A549 (cell line): ENCODE measurements around the gene TMEM121B. TPM values are rescaled to one million over a fixed set of nuclear protein-coding genes. Genes with fewer than 3 reads are reported as not detected.

Experiments
- ATAC-seq, 2 experiments: fragments of 200-7000 bp in 1 of 2; fragments of >200 bp in 1 of 2; cut with Nextera tagmentation in 1 of 2; cut with Tn5 transposase in 1 of 2; 3 replicates each; pipeline versions ENCODE4 v1.8.0 to v1.9.1; 2018 to 2020; ENCODE audit warnings: mild to moderate bottlenecking in 1 of 2, moderate library complexity in 1 of 2
- CTCF ChIA-PET: fragments of 300-600 bp; sonication (Branson Sonifier 250); formaldehyde crosslinking; extraction: SDS; loops from one replicate; lab custom pipeline; 2021; ENCODE audit warnings: antibody characterized with exemption, inconsistent platforms; lab: Yijun Ruan, JAX
- POLR2A ChIA-PET: fragments of 350-600 bp; formaldehyde crosslinking; extraction: SDS; loops from one replicate; lab custom pipeline; 2021; ENCODE audit warnings: antibody characterized with exemption, inconsistent platforms; lab: Yijun Ruan, JAX
- DNase-seq, 2 experiments: peaks; one replicate each; pipeline versions ENCODE4 v3.0.0 to v3.0.0-alpha.2; 2011 to 2016; ENCODE audit warnings: low read depth in 1 of 2, low spot score in 1 of 2
- FAIRE-seq: peaks from 2 replicates; lab custom pipeline; 2011; peaks lifted over from hg19 to GRCh38; lab: Jason Lieb, UNC
- H3K27ac ChIP-seq, 2 experiments: fragments of >200 bp; sonication (Bioruptor Twin); formaldehyde crosslinking; 3 replicates each; pipeline ENCODE4 v1.5.1; 2016 to 2017
- H3K4me1 ChIP-seq: fragments of >200 bp; sonication (Bioruptor Twin); formaldehyde crosslinking; 3 replicates; pipeline ENCODE4 v1.6.1; 2016
- H3K4me2 ChIP-seq: fragments of >200 bp; sonication (Bioruptor Twin); formaldehyde crosslinking; 3 replicates; pipeline ENCODE4 v1.6.1; 2016
- H3K4me3 ChIP-seq: fragments of >200 bp; sonication (Bioruptor Twin); formaldehyde crosslinking; 3 replicates; pipeline ENCODE4 v1.5.1; 2016
- H3K9me3 ChIP-seq: fragments of >200 bp; sonication (Bioruptor Twin); formaldehyde crosslinking; 3 replicates; pipeline ENCODE4 v1.6.1; 2016
- CHD2 ChIP-seq: fragments of 150-350 bp; IDR thresholded peaks from 2 replicates; pipeline ENCODE4 v1.6.1; 2014; ENCODE audit warnings: low read length; ENCODE audit not compliant: partially characterized antibody
- EHF ChIP-seq: fragments of 250-450 bp; sonication (Bioruptor Pico); IDR thresholded peaks from 2 replicates; pipeline ENCODE4 v1.5.0; 2020; ENCODE audit warnings: mild to moderate bottlenecking
- EHMT2 ChIP-seq: fragments of 200-600 bp; sonication (generic); IDR thresholded peaks from 2 replicates; pipeline ENCODE4 v1.6.1; 2016; ENCODE audit warnings: antibody characterized with exemption, low read depth, mild to moderate bottlenecking, moderate library complexity
- FOSB ChIP-seq: fragments of 250-450 bp; sonication (Bioruptor Pico); IDR thresholded peaks from 2 replicates; pipeline ENCODE4 v1.5.0; 2020; ENCODE audit warnings: mild to moderate bottlenecking, moderate library complexity
- FOSL2 ChIP-seq, 2 experiments: fragments of 450-650 bp in 1 of 2; fragments of >200 bp in 1 of 2; sonication (Bioruptor Twin) in 1 of 2; formaldehyde crosslinking; IDR thresholded peaks; 2 replicates each; pipeline versions ENCODE4 v1.5.0 to v1.6.1; 2016 to 2020; ENCODE audit warnings: mild to moderate bottlenecking in 1 of 2, moderate library complexity in 1 of 2
- FOXS1 ChIP-seq: fragments of 250-450 bp; sonication (Bioruptor Pico); IDR thresholded peaks from 2 replicates; pipeline ENCODE4 v1.5.0; 2020; ENCODE audit warnings: mild to moderate bottlenecking, moderate library complexity
- GATA3 ChIP-seq: IDR thresholded peaks from 2 replicates; pipeline ENCODE4 v1.6.1; 2012; ENCODE audit warnings: borderline replicate concordance
- HEYL ChIP-seq: fragments of 250-450 bp; sonication (Bioruptor Pico); IDR thresholded peaks from 2 replicates; pipeline ENCODE4 v1.8.0; 2021; ENCODE audit warnings: mild to moderate bottlenecking, moderate library complexity
- HOXB5 ChIP-seq: fragments of 250-450 bp; sonication (Bioruptor Pico); IDR thresholded peaks from 2 replicates; pipeline ENCODE4 v1.5.0; 2020; ENCODE audit warnings: mild to moderate bottlenecking, moderate library complexity
- JUN ChIP-seq, 2 experiments: fragments of >200 bp; sonication (Bioruptor Twin); formaldehyde crosslinking; IDR thresholded peaks; 2 replicates in 1 of 2; 3 replicates in 1 of 2; pipeline ENCODE4 v1.6.1; 2016 to 2017
- MAZ ChIP-seq: fragments of 150-350 bp; IDR thresholded peaks from 2 replicates; pipeline ENCODE4 v1.6.1; 2014; ENCODE audit warnings: antibody characterized with exemption, low read depth, low read length, borderline replicate concordance
- NFE2L2 ChIP-seq: fragments of 150-350 bp; conservative IDR thresholded peaks from 2 replicates; pipeline ENCODE4 v1.6.1; 2014; ENCODE audit warnings: low read length
- NR3C1 ChIP-seq: fragments of >200 bp; sonication (Bioruptor Twin); formaldehyde crosslinking; IDR thresholded peaks from 3 replicates; pipeline ENCODE4 v1.6.1; 2017
- RAD21 ChIP-seq, 2 experiments: fragments of >200 bp in 1 of 2; sonication (Bioruptor Twin) in 1 of 2; formaldehyde crosslinking in 1 of 2; IDR thresholded peaks in 1 of 2; conservative IDR thresholded peaks in 1 of 2; 2 replicates in 1 of 2; 3 replicates in 1 of 2; pipeline ENCODE4 v1.6.1; 2012 to 2018; ENCODE audit warnings: inconsistent platforms in 1 of 2
- RARB ChIP-seq: fragments of 250-450 bp; sonication (Bioruptor Pico); IDR thresholded peaks from 2 replicates; pipeline ENCODE4 v1.8.0; 2021; ENCODE audit warnings: mild to moderate bottlenecking, moderate library complexity
- RCOR1 ChIP-seq: fragments of 150-350 bp; IDR thresholded peaks from 2 replicates; pipeline ENCODE4 v1.6.1; 2014; ENCODE audit warnings: antibody characterized with exemption, low read length, low read depth
- TFCP2L1 ChIP-seq: fragments of 250-450 bp; sonication (Bioruptor Pico); IDR thresholded peaks from 2 replicates; pipeline ENCODE4 v1.5.0; 2021; ENCODE audit warnings: mild to moderate bottlenecking
- ZFP36 ChIP-seq: fragments of 450-650 bp; IDR thresholded peaks from 2 replicates; pipeline ENCODE4 v1.6.1; 2014; ENCODE audit warnings: borderline replicate concordance; ENCODE audit not compliant: partially characterized antibody
- ZSCAN20 ChIP-seq: fragments of 250-450 bp; sonication (Bioruptor Pico); IDR thresholded peaks from 2 replicates; pipeline ENCODE4 v1.8.0; 2022; ENCODE audit warnings: mild to moderate bottlenecking, moderate library complexity
- WGBS: methylation state at CpG from one replicate; pipeline ENCODE4 v1.1.6; 2017; ENCODE audit errors: missing lambda C conversion rate; 5-methylcytosine and 5-hydroxymethylcytosine counted together
- polyA plus RNA-seq, 4 experiments: library from polyadenylated mRNA; depleted of rRNA in 3 of 4; stranded (reverse); fragments of >200 nt; fragmentation: RNase III in 1 of 4; extraction: RNeasy Plus Mini Kit Qiagen cat#74134 plus additional on column Dnase treatment in 1 of 4; gene quantifications; 2 replicates in 3 of 4; 3 replicates in 1 of 4; pipeline ENCODE4 v1.2.3, GENCODE V29; 2011 to 2017
- TF ChIP-seq, protein P1 (sequence below): fragments of 250-450 bp; sonication (Bioruptor Pico); IDR thresholded peaks from 2 replicates; pipeline ENCODE4 v1.5.0; 2021; ENCODE audit warnings: mild to moderate bottlenecking, moderate library complexity, borderline replicate concordance
- TF ChIP-seq, protein P2 (sequence below): fragments of 450-650 bp; IDR thresholded peaks from 2 replicates; pipeline ENCODE4 v1.6.1; 2014; ENCODE audit warnings: antibody characterized with exemption
- TF ChIP-seq, protein P3 (sequence below): fragments of >200 bp; sonication (Bioruptor Twin); formaldehyde crosslinking; IDR thresholded peaks from 3 replicates; pipeline ENCODE4 v1.6.1; 2016
- TF ChIP-seq, protein P4 (sequence below): IDR thresholded peaks from 2 replicates; pipeline ENCODE4 v1.6.1; 2012
- TF ChIP-seq, protein P5 (sequence below): IDR thresholded peaks from 2 replicates; pipeline ENCODE4 v1.6.1; 2012; ENCODE audit warnings: low read depth, borderline replicate concordance
- TF ChIP-seq, protein P6 (sequence below): fragments of >200 bp; sonication (Bioruptor Twin); formaldehyde crosslinking; IDR thresholded peaks from 2 replicates; pipeline ENCODE4 v1.6.1; 2016
- TF ChIP-seq, protein P7 (sequence below): fragments of 250-450 bp; sonication (Bioruptor Pico); IDR thresholded peaks from 2 replicates; pipeline ENCODE4 v1.5.0; 2020; ENCODE audit warnings: low read depth, mild to moderate bottlenecking, moderate library complexity
- TF ChIP-seq, protein P8 (sequence below): IDR thresholded peaks from 2 replicates; pipeline ENCODE4 v1.6.1; 2012

Gene TMEM121B
- polyA plus RNA-seq, 2 of the 4 experiments (the other 2 are of a cell fraction), result 0.03 to 0.08 TPM

DNA sequence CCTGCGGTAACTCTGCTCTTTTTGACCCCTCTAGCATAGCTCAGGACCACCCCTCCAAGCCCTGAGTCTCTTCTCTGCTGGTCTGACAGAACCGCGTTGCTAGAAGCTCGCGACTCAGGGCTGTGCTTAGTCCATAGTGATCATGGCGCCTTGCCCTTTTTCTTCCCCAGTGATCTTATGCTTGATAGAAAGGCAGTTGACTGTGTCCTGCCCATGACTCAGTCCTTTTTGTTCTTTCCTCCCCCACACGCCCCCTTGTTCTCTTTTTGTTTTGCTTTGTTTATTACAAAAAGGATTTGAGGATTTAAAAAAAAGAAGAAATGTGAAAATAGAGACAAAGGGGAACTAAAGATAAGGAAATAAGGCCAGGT lies 18.9 kb downstream of the TMEM121B start:
- 93% methylated on average over 7 of the region's 7 CpGs for WGBS
- Histone ChIP-seq H3K9me3 (no peaks in the 10 kb centered on the region), H3K4me1 (no peaks in the 10 kb centered on the region), H3K4me3 (no peak overlapping the region), H3K27ac (no peak overlapping the region), H3K4me2 (no peak overlapping the region)
- ChIA-PET CTCF (interaction anchor here (0.7 to 2.0 kb wide), 3 partner anchors 69 to 399 kb away, joined by 3 to 6 read pairs (median 4); no protein-coding TSS in a partner anchor), POLR2A (no interaction called here)
- FAIRE-seq (no peak), DNase-seq (no peak), ATAC-seq (no peak)
- TF ChIP-seq HOXB5 (CRISPR knock-in tag) (no peak), CHD2 (no peak), HEYL (no peak), RCOR1 (no peak), FOXS1 (CRISPR knock-in tag) (no peak), FOSL2 (IDR thresholded peaks at IDR 0.05) (no peak), FOSL2 (CRISPR knock-in tag; IDR thresholded peaks at IDR 0.05) (no peak), RAD21 (conservative IDR thresholded peaks at IDR 0.05 in 1 of 2, IDR thresholded peaks at IDR 0.05 in 1 of 2) (no peak)
- TF ChIP-seq, protein P1, sequence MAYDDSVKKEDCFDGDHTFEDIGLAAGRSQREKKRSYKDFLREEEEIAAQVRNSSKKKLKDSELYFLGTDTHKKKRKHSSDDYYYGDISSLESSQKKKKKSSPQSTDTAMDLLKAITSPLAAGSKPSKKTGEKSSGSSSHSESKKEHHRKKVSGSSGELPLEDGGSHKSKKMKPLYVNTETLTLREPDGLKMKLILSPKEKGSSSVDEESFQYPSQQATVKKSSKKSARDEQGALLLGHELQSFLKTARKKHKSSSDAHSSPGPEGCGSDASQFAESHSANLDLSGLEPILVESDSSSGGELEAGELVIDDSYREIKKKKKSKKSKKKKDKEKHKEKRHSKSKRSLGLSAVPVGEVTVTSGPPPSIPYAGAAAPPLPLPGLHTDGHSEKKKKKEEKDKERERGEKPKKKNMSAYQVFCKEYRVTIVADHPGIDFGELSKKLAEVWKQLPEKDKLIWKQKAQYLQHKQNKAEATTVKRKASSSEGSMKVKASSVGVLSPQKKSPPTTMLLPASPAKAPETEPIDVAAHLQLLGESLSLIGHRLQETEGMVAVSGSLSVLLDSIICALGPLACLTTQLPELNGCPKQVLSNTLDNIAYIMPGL (CRISPR knock-in tag), result no peak
- TF ChIP-seq, protein P2, sequence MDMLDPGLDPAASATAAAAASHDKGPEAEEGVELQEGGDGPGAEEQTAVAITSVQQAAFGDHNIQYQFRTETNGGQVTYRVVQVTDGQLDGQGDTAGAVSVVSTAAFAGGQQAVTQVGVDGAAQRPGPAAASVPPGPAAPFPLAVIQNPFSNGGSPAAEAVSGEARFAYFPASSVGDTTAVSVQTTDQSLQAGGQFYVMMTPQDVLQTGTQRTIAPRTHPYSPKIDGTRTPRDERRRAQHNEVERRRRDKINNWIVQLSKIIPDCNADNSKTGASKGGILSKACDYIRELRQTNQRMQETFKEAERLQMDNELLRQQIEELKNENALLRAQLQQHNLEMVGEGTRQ, result no peak
- TF ChIP-seq, protein P3, sequence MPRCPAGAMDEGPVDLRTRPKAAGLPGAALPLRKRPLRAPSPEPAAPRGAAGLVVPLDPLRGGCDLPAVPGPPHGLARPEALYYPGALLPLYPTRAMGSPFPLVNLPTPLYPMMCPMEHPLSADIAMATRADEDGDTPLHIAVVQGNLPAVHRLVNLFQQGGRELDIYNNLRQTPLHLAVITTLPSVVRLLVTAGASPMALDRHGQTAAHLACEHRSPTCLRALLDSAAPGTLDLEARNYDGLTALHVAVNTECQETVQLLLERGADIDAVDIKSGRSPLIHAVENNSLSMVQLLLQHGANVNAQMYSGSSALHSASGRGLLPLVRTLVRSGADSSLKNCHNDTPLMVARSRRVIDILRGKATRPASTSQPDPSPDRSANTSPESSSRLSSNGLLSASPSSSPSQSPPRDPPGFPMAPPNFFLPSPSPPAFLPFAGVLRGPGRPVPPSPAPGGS, result no peak
- TF ChIP-seq, protein P4, sequence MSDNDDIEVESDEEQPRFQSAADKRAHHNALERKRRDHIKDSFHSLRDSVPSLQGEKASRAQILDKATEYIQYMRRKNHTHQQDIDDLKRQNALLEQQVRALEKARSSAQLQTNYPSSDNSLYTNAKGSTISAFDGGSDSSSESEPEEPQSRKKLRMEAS, result no peak
- TF ChIP-seq, protein P5, sequence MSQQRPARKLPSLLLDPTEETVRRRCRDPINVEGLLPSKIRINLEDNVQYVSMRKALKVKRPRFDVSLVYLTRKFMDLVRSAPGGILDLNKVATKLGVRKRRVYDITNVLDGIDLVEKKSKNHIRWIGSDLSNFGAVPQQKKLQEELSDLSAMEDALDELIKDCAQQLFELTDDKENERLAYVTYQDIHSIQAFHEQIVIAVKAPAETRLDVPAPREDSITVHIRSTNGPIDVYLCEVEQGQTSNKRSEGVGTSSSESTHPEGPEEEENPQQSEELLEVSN, result no peak

DNA sequence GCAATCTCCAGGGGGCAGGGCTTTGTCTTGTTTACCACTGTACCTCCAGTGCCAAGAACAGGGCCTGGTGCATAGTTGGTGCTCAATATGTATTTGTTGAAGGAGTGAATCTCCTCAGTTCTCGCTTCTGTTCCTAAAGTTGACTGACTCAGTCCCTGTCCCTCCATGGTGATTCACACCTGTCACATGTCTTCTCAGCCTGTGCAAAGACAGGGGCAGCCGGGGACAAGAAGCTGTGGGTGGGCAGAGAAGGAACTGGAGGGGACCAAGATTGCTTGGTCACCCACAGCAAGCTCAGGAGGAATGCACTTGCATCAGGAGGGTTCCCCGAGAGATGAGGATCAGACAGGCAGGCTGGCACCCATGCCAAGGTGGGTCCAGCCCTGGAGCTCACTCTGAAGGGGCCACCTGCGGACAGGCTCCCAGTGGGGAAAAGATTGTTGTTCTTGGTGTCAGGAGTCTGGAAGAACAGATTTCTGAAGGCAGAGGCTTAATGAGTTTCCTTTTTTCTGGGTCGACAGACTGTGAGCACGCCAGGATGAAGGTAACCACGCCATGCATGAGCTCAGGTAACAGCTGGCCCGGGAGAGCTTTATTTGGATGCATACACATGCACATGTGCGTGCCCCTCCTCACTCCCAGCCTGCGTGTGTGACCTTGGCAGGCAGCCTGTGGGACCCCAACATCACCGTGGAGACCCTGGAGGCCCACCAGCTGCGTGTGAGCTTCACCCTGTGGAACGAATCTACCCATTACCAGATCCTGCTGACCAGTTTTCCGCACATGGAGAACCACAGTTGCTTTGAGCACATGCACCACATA lies 19.5 kb downstream of the TMEM121B start:
- FAIRE-seq (no peak), ATAC-seq (no peak), DNase-seq (no peak)
- WGBS, result 95% methylated on average over 14 of the region's 14 CpGs
- TF ChIP-seq, protein P6, sequence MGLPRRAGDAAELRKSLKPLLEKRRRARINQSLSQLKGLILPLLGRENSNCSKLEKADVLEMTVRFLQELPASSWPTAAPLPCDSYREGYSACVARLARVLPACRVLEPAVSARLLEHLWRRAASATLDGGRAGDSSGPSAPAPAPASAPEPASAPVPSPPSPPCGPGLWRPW, result no peak
- TF ChIP-seq, protein P7, sequence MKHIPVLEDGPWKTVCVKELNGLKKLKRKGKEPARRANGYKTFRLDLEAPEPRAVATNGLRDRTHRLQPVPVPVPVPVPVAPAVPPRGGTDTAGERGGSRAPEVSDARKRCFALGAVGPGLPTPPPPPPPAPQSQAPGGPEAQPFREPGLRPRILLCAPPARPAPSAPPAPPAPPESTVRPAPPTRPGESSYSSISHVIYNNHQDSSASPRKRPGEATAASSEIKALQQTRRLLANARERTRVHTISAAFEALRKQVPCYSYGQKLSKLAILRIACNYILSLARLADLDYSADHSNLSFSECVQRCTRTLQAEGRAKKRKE, result no peak
- TF ChIP-seq NFE2L2 (no peak), ZFP36 (no peak), HOXB5 (CRISPR knock-in tag) (no peak), FOSB (CRISPR knock-in tag) (no peak), TFCP2L1 (CRISPR knock-in tag) (no peak), MAZ (no peak), JUN (IDR thresholded peaks at IDR 0.05) (no peak), RARB (CRISPR knock-in tag) (no peak), NR3C1 (no peak), ZSCAN20 (no peak), EHF (CRISPR knock-in tag) (no peak), EHMT2 (no peak), FOXS1 (CRISPR knock-in tag) (no peak), GATA3 (no peak)
- TF ChIP-seq, protein P8, sequence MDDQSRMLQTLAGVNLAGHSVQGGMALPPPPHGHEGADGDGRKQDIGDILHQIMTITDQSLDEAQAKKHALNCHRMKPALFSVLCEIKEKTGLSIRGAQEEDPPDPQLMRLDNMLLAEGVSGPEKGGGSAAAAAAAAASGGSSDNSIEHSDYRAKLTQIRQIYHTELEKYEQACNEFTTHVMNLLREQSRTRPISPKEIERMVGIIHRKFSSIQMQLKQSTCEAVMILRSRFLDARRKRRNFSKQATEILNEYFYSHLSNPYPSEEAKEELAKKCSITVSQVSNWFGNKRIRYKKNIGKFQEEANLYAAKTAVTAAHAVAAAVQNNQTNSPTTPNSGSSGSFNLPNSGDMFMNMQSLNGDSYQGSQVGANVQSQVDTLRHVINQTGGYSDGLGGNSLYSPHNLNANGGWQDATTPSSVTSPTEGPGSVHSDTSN, result no peak
- TF ChIP-seq, protein P2, result no peak
- no peaks in the 10 kb centered on the region for H3K4me1 ChIP-seq
- CTCF ChIA-PET, result interaction anchor here (0.7 to 2.0 kb wide), 3 partner anchors 70 to 400 kb away, joined by 3 to 6 read pairs (median 4); no protein-coding TSS in a partner anchor
- POLR2A ChIA-PET, result no interaction called here
- no peak overlapping the region for H3K27ac ChIP-seq
- H3K4me2 ChIP-seq, result no peak overlapping the region
- H3K4me3 ChIP-seq, result no peak overlapping the region
- H3K9me3 ChIP-seq, result no peaks in the 10 kb centered on the region
